ENCODE measurements around the gene PCDHGB5.
A peak's percentile ranks its signal among the peaks of the same experiment; 100 is the strongest.
"Not testable (repeated sequence)": the region's sequence is repeated elsewhere in the genome, so short reads cannot be mapped to it uniquely, and the experiment has no call there.

Gene PCDHGB5

DNA sequence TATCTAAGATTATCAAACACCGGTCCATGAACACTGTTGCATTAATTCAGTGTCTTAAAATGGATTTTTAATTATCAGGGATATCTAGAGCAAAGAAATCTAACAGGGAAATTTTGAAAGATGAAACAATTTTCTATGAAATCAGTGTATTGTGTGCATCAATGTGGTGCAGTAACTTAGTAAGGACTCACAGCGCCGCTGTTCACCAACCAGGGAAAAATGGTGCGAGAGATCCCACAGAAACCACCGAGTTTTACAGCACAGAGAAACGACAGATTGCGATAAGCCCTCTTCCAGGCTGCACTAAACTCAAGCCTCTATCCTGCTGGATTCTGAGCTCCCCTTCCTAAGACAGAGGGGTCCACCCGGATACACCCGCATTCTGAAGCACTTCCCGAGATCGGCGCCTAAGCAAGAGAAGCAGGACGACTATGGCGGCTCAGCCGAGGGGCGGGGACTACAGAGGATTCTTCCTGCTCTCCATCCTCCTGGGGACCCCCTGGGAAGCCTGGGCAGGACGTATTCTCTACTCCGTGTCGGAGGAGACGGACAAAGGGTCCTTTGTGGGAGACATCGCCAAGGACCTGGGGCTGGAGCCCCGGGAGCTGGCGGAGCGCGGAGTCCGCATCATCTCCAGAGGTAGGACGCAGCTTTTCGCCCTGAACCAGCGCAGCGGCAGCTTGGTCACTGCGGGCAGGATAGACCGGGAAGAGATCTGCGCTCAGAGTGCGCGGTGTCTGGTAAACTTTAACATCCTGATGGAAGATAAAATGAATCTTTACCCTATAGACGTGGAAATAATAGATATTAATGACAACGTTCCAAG is 15.1 kb upstream of the PCDHGB5 start, which contains the start of gene PCDHGA7:
PCDHGA7 (plus strand) TSS at position 274 of the 826 bp plus-strand sequence; CDS start at position 432, 158 bp downstream.
- no peak for TF ChIP-seq EZH2phosphoT487 (conservative IDR thresholded peaks at IDR 0.05; ENCODE audit: low read length)
- TF ChIP-seq, protein P1, sequence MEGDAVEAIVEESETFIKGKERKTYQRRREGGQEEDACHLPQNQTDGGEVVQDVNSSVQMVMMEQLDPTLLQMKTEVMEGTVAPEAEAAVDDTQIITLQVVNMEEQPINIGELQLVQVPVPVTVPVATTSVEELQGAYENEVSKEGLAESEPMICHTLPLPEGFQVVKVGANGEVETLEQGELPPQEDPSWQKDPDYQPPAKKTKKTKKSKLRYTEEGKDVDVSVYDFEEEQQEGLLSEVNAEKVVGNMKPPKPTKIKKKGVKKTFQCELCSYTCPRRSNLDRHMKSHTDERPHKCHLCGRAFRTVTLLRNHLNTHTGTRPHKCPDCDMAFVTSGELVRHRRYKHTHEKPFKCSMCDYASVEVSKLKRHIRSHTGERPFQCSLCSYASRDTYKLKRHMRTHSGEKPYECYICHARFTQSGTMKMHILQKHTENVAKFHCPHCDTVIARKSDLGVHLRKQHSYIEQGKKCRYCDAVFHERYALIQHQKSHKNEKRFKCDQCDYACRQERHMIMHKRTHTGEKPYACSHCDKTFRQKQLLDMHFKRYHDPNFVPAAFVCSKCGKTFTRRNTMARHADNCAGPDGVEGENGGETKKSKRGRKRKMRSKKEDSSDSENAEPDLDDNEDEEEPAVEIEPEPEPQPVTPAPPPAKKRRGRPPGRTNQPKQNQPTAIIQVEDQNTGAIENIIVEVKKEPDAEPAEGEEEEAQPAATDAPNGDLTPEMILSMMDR (IDR thresholded peaks at IDR 0.05; ENCODE audit: insufficient read depth, low read length, poor library complexity, severe bottlenecking) = peak; percentile 40
- Histone ChIP-seq H2AFZ (ENCODE audit: low read depth, low read length, severe bottlenecking) (peak within 1 kb of the TSS; percentile 55), H3K9ac (ENCODE audit: low read length) (peak within 1 kb of the TSS; percentile 59), H3F3A (ENCODE audit: insufficient read depth) (no peaks in the 10 kb centered on the region), H3K27ac (ENCODE audit: low read depth, low read length) (peak within 1 kb of the TSS; percentile 35), H3K4me3 (ENCODE audit: insufficient read depth, low read length, poor library complexity, severe bottlenecking) (peak within 1 kb of the TSS; percentile 55), H4K20me1 (ENCODE audit: low read depth, low read length) (no peaks in the 10 kb centered on the region), H3K4me2 (ENCODE audit: low read depth, low read length, poor library complexity, severe bottlenecking) (peak within 1 kb of the TSS; percentile 54), H3K27me3 (ENCODE audit: low read length) (no peaks in the 10 kb centered on the region), H3K9me2 (replicated peaks; ENCODE audit: insufficient read depth, low read length) (no peaks in the 10 kb centered on the region), H3K36me3 (ENCODE audit: low read length) (peaks cover 5% of the 10 kb centered on the region; the same call in 1 of the 2 replicates), H3K9me3 (ENCODE audit: insufficient read depth, low read length) (peaks cover 18% of the 10 kb centered on the region; the same call in 1 of the 2 replicates), H3K79me2 (ENCODE audit: insufficient read depth, low read length) (no peaks in the 10 kb centered on the region)

DNA sequence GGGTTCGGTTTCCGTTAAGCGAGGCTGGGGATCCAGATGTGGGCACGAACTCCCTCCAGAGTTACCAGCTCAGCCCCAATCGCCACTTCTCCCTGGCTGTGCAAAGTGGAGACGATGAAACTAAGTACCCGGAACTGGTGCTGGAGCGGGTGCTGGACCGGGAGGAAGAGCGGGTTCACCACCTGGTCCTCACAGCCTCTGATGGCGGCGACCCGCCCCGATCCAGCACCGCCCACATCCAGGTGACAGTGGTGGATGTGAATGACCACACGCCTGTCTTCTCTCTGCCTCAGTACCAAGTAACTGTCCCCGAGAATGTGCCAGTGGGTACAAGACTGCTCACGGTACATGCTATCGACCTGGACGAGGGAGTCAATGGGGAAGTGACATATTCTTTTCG is 14.4 kb upstream of the PCDHGB5 start:
- Histone ChIP-seq H4K20me1 (ENCODE audit: low read depth, low read length) (no peaks in the 10 kb centered on the region), H3K79me2 (ENCODE audit: insufficient read depth, low read length) (no peaks in the 10 kb centered on the region), H3K9me3 (ENCODE audit: insufficient read depth, low read length) (peaks cover 18% of the 10 kb centered on the region; the same call in 1 of the 2 replicates), H3K36me3 (ENCODE audit: low read length) (peaks cover 3% of the 10 kb centered on the region; the same call in 1 of the 2 replicates), H3K4me2 (ENCODE audit: low read depth, low read length, poor library complexity, severe bottlenecking) (peak overlapping the region; percentile 54), H3K27me3 (ENCODE audit: low read length) (no peaks in the 10 kb centered on the region), H3K9ac (ENCODE audit: low read length) (peak overlapping the region; percentile 59), H3F3A (ENCODE audit: insufficient read depth) (no peaks in the 10 kb centered on the region), H3K4me3 (ENCODE audit: insufficient read depth, low read length, poor library complexity, severe bottlenecking) (peak overlapping the region; percentile 55), H3K9me2 (replicated peaks; ENCODE audit: insufficient read depth, low read length) (no peaks in the 10 kb centered on the region), H2AFZ (ENCODE audit: low read depth, low read length, severe bottlenecking) (peak overlapping the region; percentile 55), H3K27ac (ENCODE audit: low read depth, low read length) (peak overlapping the region; percentile 35; the same call in 1 of the 2 replicates)
- TF ChIP-seq, protein P1 (IDR thresholded peaks at IDR 0.05; ENCODE audit: insufficient read depth, low read length, poor library complexity, severe bottlenecking) = no peak
- no peak for TF ChIP-seq EZH2phosphoT487 (conservative IDR thresholded peaks at IDR 0.05; ENCODE audit: low read length)

DNA sequence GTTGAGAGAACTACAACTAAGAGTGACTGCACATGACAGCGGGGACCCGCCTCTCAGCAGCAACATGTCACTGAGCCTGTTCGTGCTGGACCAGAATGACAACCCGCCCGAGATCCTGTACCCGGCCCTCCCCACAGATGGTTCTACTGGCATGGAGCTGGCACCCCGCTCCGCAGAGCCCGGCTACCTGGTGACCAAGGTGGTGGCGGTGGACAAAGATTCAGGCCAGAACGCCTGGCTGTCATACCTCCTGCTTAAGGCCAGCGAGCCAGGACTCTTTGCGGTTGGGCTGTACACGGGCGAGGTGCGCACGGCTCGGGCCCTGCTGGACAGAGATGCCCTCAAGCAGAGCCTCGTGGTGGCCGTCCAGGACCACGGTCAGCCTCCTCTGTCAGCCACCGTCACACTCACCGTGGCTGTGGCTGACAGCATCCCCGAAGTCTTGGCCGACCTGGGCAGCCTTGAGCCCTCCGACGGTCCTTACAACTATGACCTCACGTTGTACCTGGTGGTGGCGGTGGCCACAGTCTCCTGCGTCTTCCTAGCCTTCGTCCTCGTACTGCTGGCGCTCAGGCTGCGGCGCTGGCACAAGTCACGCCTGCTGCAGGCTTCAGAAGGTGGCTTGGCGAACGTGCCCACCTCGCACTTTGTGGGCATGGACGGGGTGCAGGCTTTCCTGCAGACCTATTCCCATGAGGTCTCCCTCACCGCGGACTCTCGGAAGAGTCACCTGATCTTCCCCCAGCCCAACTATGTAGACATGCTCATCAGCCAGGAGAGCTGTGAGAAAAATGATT is 13.1 kb upstream of the PCDHGB5 start:
- Histone ChIP-seq H3K4me3 (ENCODE audit: insufficient read depth, low read length, poor library complexity, severe bottlenecking) (no peak overlapping the region), H3K27ac (ENCODE audit: low read depth, low read length) (no peak overlapping the region), H2AFZ (ENCODE audit: low read depth, low read length, severe bottlenecking) (no peak overlapping the region), H3K4me2 (ENCODE audit: low read depth, low read length, poor library complexity, severe bottlenecking) (no peak overlapping the region), H3K9me2 (replicated peaks; ENCODE audit: insufficient read depth, low read length) (no peaks in the 10 kb centered on the region), H3K79me2 (ENCODE audit: insufficient read depth, low read length) (no peaks in the 10 kb centered on the region), H3K9me3 (ENCODE audit: insufficient read depth, low read length) (peaks cover 18% of the 10 kb centered on the region; the same call in 1 of the 2 replicates), H3K27me3 (ENCODE audit: low read length) (no peaks in the 10 kb centered on the region), H3K36me3 (ENCODE audit: low read length) (peaks cover 3% of the 10 kb centered on the region; the same call in 1 of the 2 replicates), H4K20me1 (ENCODE audit: low read depth, low read length) (no peaks in the 10 kb centered on the region), H3K9ac (ENCODE audit: low read length) (no peak overlapping the region), H3F3A (ENCODE audit: insufficient read depth) (no peaks in the 10 kb centered on the region)
- TF ChIP-seq EZH2phosphoT487 (conservative IDR thresholded peaks at IDR 0.05; ENCODE audit: low read length) = no peak
- TF ChIP-seq, protein P1 (IDR thresholded peaks at IDR 0.05; ENCODE audit: insufficient read depth, low read length, poor library complexity, severe bottlenecking) = no peak

DNA sequence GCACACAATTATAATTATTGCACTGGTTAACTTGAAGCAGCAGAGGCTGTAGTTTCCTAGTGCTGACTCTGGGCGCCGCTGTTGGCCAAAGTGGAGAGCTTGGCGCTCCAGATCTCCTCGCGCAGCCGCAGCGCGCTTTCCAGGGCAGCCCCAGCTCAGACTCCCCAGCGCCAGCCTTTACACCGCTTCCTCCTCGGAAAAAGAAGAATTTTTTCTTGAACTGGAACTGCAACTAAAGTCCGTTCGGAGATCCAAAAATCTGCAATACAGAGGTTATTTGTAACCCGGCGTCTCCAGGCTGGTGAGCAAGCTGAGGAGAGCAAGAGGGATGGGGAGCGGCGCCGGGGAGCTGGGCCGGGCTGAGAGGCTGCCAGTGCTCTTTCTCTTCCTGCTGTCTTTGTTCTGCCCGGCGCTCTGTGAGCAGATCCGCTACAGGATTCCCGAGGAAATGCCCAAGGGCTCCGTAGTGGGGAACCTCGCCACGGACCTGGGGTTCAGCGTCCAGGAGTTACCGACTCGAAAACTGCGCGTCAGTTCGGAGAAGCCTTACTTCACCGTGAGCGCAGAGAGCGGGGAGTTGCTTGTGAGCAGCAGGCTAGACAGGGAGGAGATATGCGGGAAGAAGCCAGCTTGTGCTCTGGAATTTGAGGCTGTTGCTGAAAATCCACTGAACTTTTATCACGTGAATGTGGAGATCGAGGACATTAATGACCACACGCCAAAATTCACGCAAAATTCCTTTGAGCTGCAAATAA is 10.0 kb upstream of the PCDHGB5 start, which contains the start of gene PCDHGB4:
PCDHGB4 (plus strand) TSS at position 142 of the 755 bp plus-strand sequence; CDS start at position 329, 187 bp downstream.
- H3K36me3 ChIP-seq (ENCODE audit: low read length); H3K4me3 ChIP-seq (ENCODE audit: insufficient read depth, low read length, poor library complexity, severe bottlenecking); H3K27me3 ChIP-seq (ENCODE audit: low read length); H3F3A ChIP-seq (ENCODE audit: insufficient read depth); H3K9me2 ChIP-seq (replicated peaks; ENCODE audit: insufficient read depth, low read length); H3K27ac ChIP-seq (ENCODE audit: low read depth, low read length); H4K20me1 ChIP-seq (ENCODE audit: low read depth, low read length); H2AFZ ChIP-seq (ENCODE audit: low read depth, low read length, severe bottlenecking); H3K9ac ChIP-seq (ENCODE audit: low read length); H3K79me2 ChIP-seq (ENCODE audit: insufficient read depth, low read length): not testable (repeated sequence)
- Histone ChIP-seq H3K9me3 (ENCODE audit: insufficient read depth, low read length) (peaks cover 18% of the 10 kb centered on the region; the same call in 1 of the 2 replicates), H3K4me2 (ENCODE audit: low read depth, low read length, poor library complexity, severe bottlenecking) (peak within 1 kb of the TSS; percentile 13)
